SK-N-SH (cell line): ENCODE data around the gene ZNF185. TPM values are rescaled to one million over a fixed set of nuclear protein-coding genes. Genes with fewer than 3 reads are reported as not detected.

Source experiments
- CTCF ChIA-PET: fragments of 300-600, 350-600 bp; formaldehyde crosslinking; extraction: SDS; loops from one replicate; lab custom pipeline; 2021; lab: Yijun Ruan, JAX
- POLR2A ChIA-PET: fragments of 350-600 bp; sonication (Branson Sonifier 250); formaldehyde crosslinking; extraction: SDS; loops from one replicate; lab custom pipeline; 2020; ENCODE audit warnings: antibody characterized with exemption, inconsistent platforms; lab: Yijun Ruan, JAX
- DNase-seq: peaks from one replicate; pipeline ENCODE4 v3.0.0; 2012
- H2AFZ ChIP-seq: fragments of 200-600 bp; sonication (generic); 2 replicates; pipeline ENCODE4 v1.8.1; 2016; ENCODE audit warnings: antibody characterized with exemption, mild to moderate bottlenecking, low read depth
- H3F3A ChIP-seq: fragments of 200-600 bp; sonication (generic); replicated peaks from 2 replicates; pipeline ENCODE3; 2016; ENCODE audit warnings: antibody characterized with exemption, mild to moderate bottlenecking; ENCODE audit not compliant: insufficient read depth
- H3K27ac ChIP-seq, 2 experiments: fragments of 200-500 bp in 1 of 2; fragments of 200-600 bp in 1 of 2; sonication (Bioruptor generic) in 1 of 2; sonication (generic), shearing (Covaris generic) in 1 of 2; 2 replicates each; pipeline versions ENCODE4 v1.5.1 to v1.6.1; 2014 to 2016; ENCODE audit warnings: low read depth in 2 of 2, inconsistent platforms in 1 of 2, low read length in 1 of 2, mild to moderate bottlenecking in 1 of 2, mixed read lengths in 1 of 2
- H3K27me3 ChIP-seq: fragments of 200-600 bp; sonication (generic), shearing (Covaris generic); 2 replicates; pipeline ENCODE4 v1.6.1; 2016; ENCODE audit warnings: mixed run types; ENCODE audit not compliant: insufficient read depth
- H3K36me3 ChIP-seq, 2 experiments: fragments of 200-500 bp in 1 of 2; fragments of 200-600 bp in 1 of 2; sonication (Bioruptor generic) in 1 of 2; sonication (generic) in 1 of 2; replicated peaks in 1 of 2; 2 replicates each; pipeline versions ENCODE3 to v1.5.1; 2014 to 2016; ENCODE audit warnings: low read length in 1 of 2, mild to moderate bottlenecking in 1 of 2; ENCODE audit not compliant: insufficient read depth in 2 of 2, control insufficient read depth in 1 of 2
- H3K4me1 ChIP-seq, 2 experiments: fragments of 200-500 bp in 1 of 2; fragments of 200-600 bp in 1 of 2; sonication (Bioruptor generic) in 1 of 2; sonication (generic), shearing (Covaris generic) in 1 of 2; 2 replicates each; pipeline versions ENCODE4 v1.5.1 to v1.6.1; 2014 to 2016; ENCODE audit warnings: low read depth in 1 of 2, low read length in 1 of 2, mixed run types in 1 of 2; ENCODE audit not compliant: insufficient read depth in 2 of 2, control insufficient read depth in 1 of 2
- H3K4me2 ChIP-seq: fragments of 200-600 bp; sonication (generic), shearing (Covaris generic); 2 replicates; pipeline ENCODE4 v1.6.1; 2017; ENCODE audit warnings: mixed run types
- H3K4me3 ChIP-seq, 2 experiments: fragments of 200-500 bp in 1 of 2; fragments of 200-600 bp in 1 of 2; sonication (Bioruptor generic) in 1 of 2; sonication (generic), shearing (Covaris generic) in 1 of 2; 2 replicates each; pipeline versions ENCODE4 v1.5.1 to v1.8.1; 2014 to 2016; ENCODE audit warnings: low read depth in 2 of 2, inconsistent platforms in 1 of 2, low read length in 1 of 2, mild to moderate bottlenecking in 1 of 2, mixed read lengths in 1 of 2, moderate library complexity in 1 of 2
- H3K79me2 ChIP-seq: fragments of 200-600 bp; sonication (generic); 2 replicates; pipeline ENCODE4 v1.8.1; 2017; ENCODE audit warnings: mild to moderate bottlenecking; ENCODE audit not compliant: insufficient read depth
- H3K9ac ChIP-seq: fragments of 200-600 bp; sonication (generic); 2 replicates; pipeline ENCODE4 v1.6.1; 2017; ENCODE audit warnings: mixed run types
- H3K9me2 ChIP-seq: fragments of 200-600 bp; sonication (generic); 2 replicates; pipeline ENCODE4 v1.6.1; 2017; ENCODE audit warnings: mixed run types
- H3K9me3 ChIP-seq: fragments of 200-600 bp; sonication (generic); 2 replicates; pipeline ENCODE4 v1.6.1; 2017; ENCODE audit warnings: mixed run types, mild to moderate bottlenecking, moderate library complexity
- H4K20me1 ChIP-seq: fragments of 200-600 bp; sonication (generic); 2 replicates; pipeline ENCODE4 v1.6.1; 2017; ENCODE audit warnings: mild to moderate bottlenecking, mixed run types; ENCODE audit not compliant: insufficient read depth
- CTCF ChIP-seq: fragments of 200-600 bp; sonication (generic); IDR thresholded peaks from 2 replicates; pipeline ENCODE4 v1.6.1; 2017; ENCODE audit warnings: antibody characterized with exemption, mild to moderate bottlenecking, moderate library complexity
- EP300 ChIP-seq, 2 experiments: IDR thresholded peaks; 2 replicates each; pipeline versions ENCODE4 v1.4.0 to v1.6.1; 2012; ENCODE audit warnings: borderline replicate concordance in 1 of 2, low read depth in 1 of 2, low read length in 1 of 2
- FOSL2 ChIP-seq: IDR thresholded peaks from 2 replicates; pipeline ENCODE4 v1.4.0; 2012; ENCODE audit warnings: low read depth, mild to moderate bottlenecking, moderate library complexity, borderline replicate concordance
- GATA2 ChIP-seq: sonication (generic); formaldehyde crosslinking; IDR thresholded peaks from 2 replicates; pipeline ENCODE4 v1.5.0; 2020; ENCODE audit warnings: mild to moderate bottlenecking, missing genetic modification reagents
- IRF3 ChIP-seq: fragments of 150-350 bp; IDR thresholded peaks from 2 replicates; pipeline ENCODE4 v1.6.1; 2016; ENCODE audit warnings: mild to moderate bottlenecking, low read depth, low read length
- RCOR1 ChIP-seq: fragments of 150-350 bp; IDR thresholded peaks from 2 replicates; pipeline ENCODE4 v1.6.1; 2017; ENCODE audit warnings: antibody characterized with exemption, low read length
- REST ChIP-seq: IDR thresholded peaks from 2 replicates; pipeline ENCODE4 v1.6.1; 2012; ENCODE audit warnings: mild to moderate bottlenecking, low read depth, low read length, moderate library complexity
- TCF12 ChIP-seq: IDR thresholded peaks from 2 replicates; pipeline ENCODE4 v1.4.0; 2012
- WGBS: methylation state at CpG from one replicate; pipeline ENCODE4 v1.1.6; 2017; ENCODE audit warnings: low lambda C conversion rate; 5-methylcytosine and 5-hydroxymethylcytosine counted together
- polyA plus RNA-seq, 3 experiments: library from polyadenylated mRNA; depleted of rRNA; stranded (reverse); fragments of >200 nt; gene quantifications; 2 replicates each; pipeline ENCODE4 v1.2.3, GENCODE V29; 2012
- TF ChIP-seq, protein P1 (sequence below): fragments of 150-350 bp; IDR thresholded peaks from 2 replicates; pipeline ENCODE4 v1.6.1; 2017; ENCODE audit warnings: antibody characterized with exemption, low read length, low read depth, borderline replicate concordance

The ZNF185 gene
- polyA plus RNA-seq, 1 of the 3 experiments (the other 2 are of a cell fraction), result 10.3 TPM

DNA sequence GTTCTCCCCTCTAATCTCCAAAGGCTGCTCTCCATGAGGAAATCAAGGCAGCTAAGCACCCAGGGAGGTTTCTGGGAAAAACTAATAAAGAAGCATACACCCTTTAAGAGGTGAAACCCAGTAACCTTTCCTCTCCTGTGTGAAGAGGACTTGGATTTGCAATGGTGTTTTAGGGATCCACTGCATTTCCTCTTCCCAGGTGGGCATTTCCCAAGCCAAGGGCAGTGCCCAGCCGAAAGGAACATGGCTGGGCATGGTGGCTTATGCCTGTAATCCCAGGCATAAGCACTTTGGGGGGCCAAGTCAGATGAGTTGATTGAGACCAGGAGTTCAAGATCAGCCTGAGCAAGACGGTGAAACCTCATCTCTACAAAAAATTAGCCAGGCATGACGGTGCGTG is 5.4 kb upstream of the ZNF185 start (continued):
- TF ChIP-seq CTCF (no peak), FOSL2 (no peak), EP300 (IDR thresholded peaks at IDR 0.05; ENCODE audit: borderline replicate concordance in 1 of 2, low read depth in 1 of 2, low read length in 1 of 2) (no peak), TCF12 (no peak), GATA2 (CRISPR knock-in tag) (no peak)

DNA sequence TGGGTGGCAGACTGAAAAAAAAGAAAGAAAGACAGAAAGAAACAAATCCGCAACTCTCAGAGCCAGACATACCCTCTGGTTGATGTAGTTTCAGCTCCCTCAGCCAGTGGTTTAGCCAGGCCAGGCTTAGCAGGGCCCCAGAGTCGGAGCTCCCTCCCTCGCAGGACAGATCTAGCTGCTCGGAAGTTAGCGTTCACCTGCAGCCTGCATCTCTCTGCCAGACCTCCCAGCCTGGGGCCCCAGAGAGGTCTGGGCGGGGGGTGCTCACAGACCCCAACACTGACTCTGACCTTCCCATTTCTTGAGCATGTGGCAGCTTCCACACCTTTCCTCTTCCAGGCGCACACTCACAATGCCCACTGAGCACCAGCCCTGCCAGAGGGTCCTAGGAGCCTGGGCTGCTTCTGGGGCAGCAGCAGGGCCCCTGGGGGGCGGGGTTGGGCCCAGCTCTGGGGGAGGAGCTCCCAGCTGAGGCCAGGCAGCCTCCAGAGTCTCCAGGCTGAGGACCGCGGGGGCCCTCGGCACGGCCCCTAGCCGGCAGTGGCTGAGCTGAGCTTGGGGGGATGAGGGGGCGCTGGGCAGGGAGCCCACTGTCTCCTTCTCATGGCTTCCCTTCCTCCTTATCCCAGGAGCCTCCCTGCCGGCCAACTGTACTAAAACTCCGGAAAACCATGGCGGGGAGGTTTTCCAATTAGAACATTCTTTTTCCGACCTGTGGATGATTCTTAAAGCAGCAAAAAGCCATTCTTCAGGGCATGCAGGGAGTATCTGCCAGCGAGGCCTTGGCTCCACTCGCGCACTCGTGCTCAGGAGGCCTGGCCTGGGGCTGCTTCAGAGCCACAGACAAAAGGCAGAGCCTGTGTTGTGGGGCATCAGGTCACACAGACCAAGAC is 4.6 kb upstream of the ZNF185 start:
- no peak for DNase-seq
- POLR2A ChIA-PET, result no interaction called here
- H3F3A ChIP-seq, result no peaks in the 10 kb centered on the region
- H4K20me1 ChIP-seq, result no peaks in the 10 kb centered on the region
- H3K79me2 ChIP-seq, result no peaks in the 10 kb centered on the region
- H3K27me3 ChIP-seq, result peaks cover 39% of the 10 kb centered on the region
- peaks cover 0 to 2% of the 10 kb centered on the region in 2 experiments; a peak in 1 of 4 replicates for H3K4me1 ChIP-seq
- H3K36me3 ChIP-seq, result no peaks in the 10 kb centered on the region
- WGBS, result 50% methylated on average over 18 of the region's 22 CpGs
- H3K27ac ChIP-seq, result no peak overlapping the region
- no peaks in the 10 kb centered on the region for H3K9me3 ChIP-seq
- CTCF ChIA-PET, result interaction anchor here (1.2 to 1.9 kb wide), 2 partner anchors 11 to 13 kb away, joined by 4 to 7 read pairs; no protein-coding TSS in a partner anchor
- no peak overlapping the region for H3K4me3 ChIP-seq
- no peak overlapping the region for H3K4me2 ChIP-seq
- TF ChIP-seq REST (no peak), CTCF (no peak), RCOR1 (no peak), IRF3 (no peak)
- TF ChIP-seq, protein P1, sequence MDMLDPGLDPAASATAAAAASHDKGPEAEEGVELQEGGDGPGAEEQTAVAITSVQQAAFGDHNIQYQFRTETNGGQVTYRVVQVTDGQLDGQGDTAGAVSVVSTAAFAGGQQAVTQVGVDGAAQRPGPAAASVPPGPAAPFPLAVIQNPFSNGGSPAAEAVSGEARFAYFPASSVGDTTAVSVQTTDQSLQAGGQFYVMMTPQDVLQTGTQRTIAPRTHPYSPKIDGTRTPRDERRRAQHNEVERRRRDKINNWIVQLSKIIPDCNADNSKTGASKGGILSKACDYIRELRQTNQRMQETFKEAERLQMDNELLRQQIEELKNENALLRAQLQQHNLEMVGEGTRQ, result no peak
- H3K9me2 ChIP-seq, result no peaks in the 10 kb centered on the region
- H3K9ac ChIP-seq, result no peak overlapping the region
- no peak overlapping the region for H2AFZ ChIP-seq
